ENCODE measurements around the gene GPD1L.
"Not testable (repeated sequence)": the region's sequence is repeated elsewhere in the genome, so short reads cannot be mapped to it uniquely, and the experiment has no call there.

GPD1L gene

GRCh38 chr3:32186097-32186496 lies 79.7 kb downstream of the GPD1L start:
- no peak for DNase-seq

GRCh38 chr3:32186876-32187275 lies 80.5 kb downstream of the GPD1L start:
- DNase-seq = no peak

GRCh38 chr3:32189693-32190092 lies 83.3 kb downstream of the GPD1L start:
- DNase-seq = no peak

- not testable (repeated sequence) for DNase-seq
These were observed 84.1 kb downstream of the GPD1L start for GRCh38 chr3:32190556-32190955.

- DNase-seq = no peak
These were observed 86.7 kb downstream of the GPD1L start for GRCh38 chr3:32193101-32193500.

- DNase-seq = no peak
These were observed 88.2 kb downstream of the GPD1L start for GRCh38 chr3:32194653-32195052.

- DNase-seq = no peak
These were observed 89.6 kb downstream of the GPD1L start for GRCh38 chr3:32195995-32196540.

- DNase-seq = no peak
These were observed 91.6 kb downstream of the GPD1L start for GRCh38 chr3:32197991-32198390.

- no peak for DNase-seq
These were observed 92.3 kb downstream of the GPD1L start for GRCh38 chr3:32198714-32199113.

GRCh38 chr3:32200490-32200889 lies 94.1 kb downstream of the GPD1L start:
- no peak for DNase-seq

GRCh38 chr3:32200992-32201758 lies 94.8 kb downstream of the GPD1L start:
- no peak for DNase-seq

- DNase-seq = no peak
These were observed 96.1 kb downstream of the GPD1L start for GRCh38 chr3:32202496-32202895.

- no peak for DNase-seq
These were observed 97.4 kb downstream of the GPD1L start for GRCh38 chr3:32203854-32204253.

- DNase-seq = no peak
These were observed 102.0 kb downstream of the GPD1L start for GRCh38 chr3:32208447-32208846.

GRCh38 chr3:32215185-32215584 lies 108.8 kb downstream of the GPD1L start:
- DNase-seq = no peak

GRCh38 chr3:32216172-32216783 lies 109.9 kb downstream of the GPD1L start:
- DNase-seq = no peak

GRCh38 chr3:32217339-32217738 lies 110.9 kb downstream of the GPD1L start:
- no peak for DNase-seq

All from NCI-H2171 (cell line).